ENCODE data around the gene CLTCL1. TPM values are rescaled to one million over a fixed set of nuclear protein-coding genes. Genes with fewer than 3 reads are reported as not detected.

The CLTCL1 gene
- total RNA-seq, 1 donor from 2014 or later = 4.3 TPM

GRCh38 chr22:19225560-19225959 lies 66.0 kb downstream of the CLTCL1 start:
- DNase-seq (ENCODE audit: low read depth) = no peak
- no peak for TF ChIP-seq CTCF (conservative IDR thresholded peaks at IDR 0.05; ENCODE audit: low read depth, low read length)
- no peak overlapping the region for H3K4me3 ChIP-seq (ENCODE audit: low read depth, low read length)

GRCh38 chr22:19224985-19225384 lies 66.5 kb downstream of the CLTCL1 start:
- no peak for DNase-seq (ENCODE audit: low read depth)
- no peak for TF ChIP-seq CTCF (conservative IDR thresholded peaks at IDR 0.05; ENCODE audit: low read depth, low read length)
- H3K4me3 ChIP-seq (ENCODE audit: low read depth, low read length) = no peak overlapping the region

- DNase-seq (ENCODE audit: low read depth) = no peak
- no peak for TF ChIP-seq CTCF (conservative IDR thresholded peaks at IDR 0.05; ENCODE audit: low read depth, low read length)
- no peak overlapping the region for H3K4me3 ChIP-seq (ENCODE audit: low read depth, low read length)
Observed at GRCh38 chr22:19224557-19224956, 67.0 kb downstream of the CLTCL1 start.

- no peak for TF ChIP-seq CTCF (conservative IDR thresholded peaks at IDR 0.05; ENCODE audit: low read depth, low read length)
- no peak for DNase-seq (ENCODE audit: low read depth)
- H3K4me3 ChIP-seq (ENCODE audit: low read depth, low read length) = no peak overlapping the region
Observed at GRCh38 chr22:19223617-19224016, 67.9 kb downstream of the CLTCL1 start.

- H3K4me3 ChIP-seq (ENCODE audit: low read depth, low read length) = no peak overlapping the region
- DNase-seq (ENCODE audit: low read depth) = no peak
- TF ChIP-seq CTCF (conservative IDR thresholded peaks at IDR 0.05; ENCODE audit: low read depth, low read length) = no peak
Observed at GRCh38 chr22:19223110-19223509, 68.4 kb downstream of the CLTCL1 start.

- no peak for DNase-seq (ENCODE audit: low read depth)
- TF ChIP-seq CTCF (conservative IDR thresholded peaks at IDR 0.05; ENCODE audit: low read depth, low read length) = no peak
- H3K4me3 ChIP-seq (ENCODE audit: low read depth, low read length) = no peak overlapping the region
Observed at GRCh38 chr22:19222242-19223005, 69.1 kb downstream of the CLTCL1 start.

- no peak for DNase-seq (ENCODE audit: low read depth)
- H3K4me3 ChIP-seq (ENCODE audit: low read depth, low read length) = no peak overlapping the region
- no peak for TF ChIP-seq CTCF (conservative IDR thresholded peaks at IDR 0.05; ENCODE audit: low read depth, low read length)
Observed at GRCh38 chr22:19220867-19221266, 70.7 kb downstream of the CLTCL1 start.
